Loucy (cell line): ENCODE measurements around the gene KRTAP4-11.

ENCODE experiments used
- H2AFZ ChIP-seq: fragments of 200-600 bp; sonication (generic); 2 replicates; pipeline ENCODE4 v1.6.0; 2016; ENCODE audit warnings: antibody characterized with exemption, mild to moderate bottlenecking, low read length, moderate library complexity
- H3F3A ChIP-seq: fragments of 200-600 bp; 2 replicates; pipeline ENCODE4 v1.6.0; 2016; ENCODE audit warnings: antibody characterized with exemption, low read depth, mild to moderate bottlenecking
- H3K27me3 ChIP-seq: fragments of 200-600 bp; sonication (generic); 2 replicates; pipeline ENCODE4 v1.6.1; 2014; ENCODE audit warnings: low read length, mild to moderate bottlenecking; ENCODE audit not compliant: insufficient read depth, poor library complexity, severe bottlenecking
- H3K36me3 ChIP-seq: fragments of 200-600 bp; sonication (generic); 2 replicates; pipeline ENCODE4 v1.6.1; 2016; ENCODE audit warnings: low read length; ENCODE audit not compliant: insufficient read depth
- H3K4me1 ChIP-seq: fragments of 200-600 bp; sonication (generic); 2 replicates; pipeline ENCODE4 v1.5.1; 2014; ENCODE audit warnings: low read length, mild to moderate bottlenecking; ENCODE audit not compliant: insufficient read depth, poor library complexity, severe bottlenecking
- H3K4me2 ChIP-seq: fragments of 200-600 bp; sonication (generic); 2 replicates; pipeline ENCODE4 v1.6.0; 2014; ENCODE audit warnings: antibody characterized with exemption, low read length, low read depth, mild to moderate bottlenecking; ENCODE audit not compliant: poor library complexity, severe bottlenecking
- H3K4me3 ChIP-seq: fragments of 200-600 bp; sonication (generic); 2 replicates; pipeline ENCODE4 v1.5.1; 2014; ENCODE audit warnings: low read length, mild to moderate bottlenecking, mixed read lengths; ENCODE audit not compliant: poor library complexity, severe bottlenecking
- H3K79me2 ChIP-seq: fragments of 200-600 bp; sonication (generic); 2 replicates; pipeline ENCODE4 v1.6.1; 2014; ENCODE audit warnings: low read length; ENCODE audit not compliant: insufficient read depth
- H3K9ac ChIP-seq: fragments of 200-600 bp; sonication (generic); 2 replicates; pipeline ENCODE4 v1.6.0; 2014; ENCODE audit warnings: mild to moderate bottlenecking, low read depth, low read length, moderate library complexity; ENCODE audit not compliant: poor library complexity, severe bottlenecking
- H3K9me2 ChIP-seq: fragments of 200-600 bp; sonication (generic); replicated peaks from 2 replicates; pipeline ENCODE4 v1.6.1; 2016; ENCODE audit warnings: low read depth, low read length, mixed read lengths
- H3K9me3 ChIP-seq: fragments of 200-600 bp; sonication (generic); 2 replicates; pipeline ENCODE4 v1.6.1; 2014; ENCODE audit warnings: mild to moderate bottlenecking, antibody characterized with exemption, low read length, low read depth; ENCODE audit not compliant: insufficient read depth
- H4K20me1 ChIP-seq: fragments of 200-600 bp; sonication (generic); 2 replicates; pipeline ENCODE4 v1.6.0; 2014; ENCODE audit warnings: antibody characterized with exemption, low read length, mild to moderate bottlenecking; ENCODE audit not compliant: insufficient read depth, poor library complexity, severe bottlenecking
- EZH2phosphoT487 ChIP-seq: fragments of 200-600 bp; IDR thresholded peaks from 2 replicates; pipeline ENCODE4 v1.6.1; 2018; ENCODE audit warnings: antibody characterized with exemption, mild to moderate bottlenecking, moderate library complexity, borderline replicate concordance
- TF ChIP-seq, protein P1 (sequence below): fragments of 200-600 bp; sonication (generic); conservative IDR thresholded peaks from 2 replicates; pipeline ENCODE4 v1.5.1; 2014; ENCODE audit warnings: mild to moderate bottlenecking, antibody characterized with exemption, low read length

KRTAP4-11 gene

DNA sequence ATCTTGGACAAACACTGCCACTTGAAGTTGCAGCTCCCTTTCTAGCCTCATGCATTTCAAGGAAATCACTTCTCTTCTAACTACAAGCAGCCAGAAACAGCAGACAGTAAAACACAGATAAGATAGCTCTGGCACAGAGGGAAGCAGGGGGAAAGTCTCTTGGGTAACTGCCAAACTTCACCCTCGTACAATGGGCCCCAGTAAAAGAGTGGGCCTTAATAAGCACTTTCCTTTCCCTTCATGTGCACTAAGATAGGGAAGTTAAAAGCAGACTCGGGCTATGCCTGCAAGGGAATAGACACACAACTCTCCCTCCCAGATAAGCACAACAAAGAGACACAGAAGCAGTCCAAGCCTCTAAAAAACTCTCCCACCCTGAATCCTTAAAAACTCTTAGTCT, 35.7 kb upstream of the KRTAP4-11 start:
- H3K79me2 ChIP-seq, result no peaks in the 10 kb centered on the region
- no peak overlapping the region for H3K9ac ChIP-seq
- no peak overlapping the region for H3K4me2 ChIP-seq
- no peak overlapping the region for H3K4me3 ChIP-seq
- H3K4me1 ChIP-seq, result no peaks in the 10 kb centered on the region
- no peak overlapping the region for H2AFZ ChIP-seq
- no peaks in the 10 kb centered on the region for H3K9me2 ChIP-seq
- H3K36me3 ChIP-seq, result no peaks in the 10 kb centered on the region
- no peaks in the 10 kb centered on the region for H4K20me1 ChIP-seq
- H3K27me3 ChIP-seq, result no peaks in the 10 kb centered on the region
- no peaks in the 10 kb centered on the region for H3F3A ChIP-seq
- no peaks in the 10 kb centered on the region for H3K9me3 ChIP-seq
- no peak for TF ChIP-seq EZH2phosphoT487
- TF ChIP-seq, protein P1, sequence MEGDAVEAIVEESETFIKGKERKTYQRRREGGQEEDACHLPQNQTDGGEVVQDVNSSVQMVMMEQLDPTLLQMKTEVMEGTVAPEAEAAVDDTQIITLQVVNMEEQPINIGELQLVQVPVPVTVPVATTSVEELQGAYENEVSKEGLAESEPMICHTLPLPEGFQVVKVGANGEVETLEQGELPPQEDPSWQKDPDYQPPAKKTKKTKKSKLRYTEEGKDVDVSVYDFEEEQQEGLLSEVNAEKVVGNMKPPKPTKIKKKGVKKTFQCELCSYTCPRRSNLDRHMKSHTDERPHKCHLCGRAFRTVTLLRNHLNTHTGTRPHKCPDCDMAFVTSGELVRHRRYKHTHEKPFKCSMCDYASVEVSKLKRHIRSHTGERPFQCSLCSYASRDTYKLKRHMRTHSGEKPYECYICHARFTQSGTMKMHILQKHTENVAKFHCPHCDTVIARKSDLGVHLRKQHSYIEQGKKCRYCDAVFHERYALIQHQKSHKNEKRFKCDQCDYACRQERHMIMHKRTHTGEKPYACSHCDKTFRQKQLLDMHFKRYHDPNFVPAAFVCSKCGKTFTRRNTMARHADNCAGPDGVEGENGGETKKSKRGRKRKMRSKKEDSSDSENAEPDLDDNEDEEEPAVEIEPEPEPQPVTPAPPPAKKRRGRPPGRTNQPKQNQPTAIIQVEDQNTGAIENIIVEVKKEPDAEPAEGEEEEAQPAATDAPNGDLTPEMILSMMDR, result no peak

DNA sequence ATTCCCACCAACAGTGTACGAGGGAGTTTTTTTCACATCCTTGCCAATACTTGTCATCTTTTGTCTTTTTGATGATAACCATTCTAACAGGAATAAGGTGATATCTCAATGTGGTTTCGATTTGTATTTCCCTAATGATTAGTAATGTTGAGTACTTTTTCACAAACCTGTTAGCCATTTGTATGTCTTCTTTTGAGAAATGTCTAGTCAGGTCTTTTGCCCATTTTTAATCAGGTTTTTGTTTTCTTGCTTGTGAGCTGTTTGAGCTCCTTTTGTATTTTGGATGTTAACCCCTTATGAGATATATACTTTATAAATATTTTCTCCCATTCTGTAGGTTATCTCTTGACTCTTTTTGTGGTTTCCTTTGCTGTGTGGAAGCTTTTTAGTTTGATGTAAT, 33.4 kb upstream of the KRTAP4-11 start:
- Histone ChIP-seq H3K4me2 (no peak overlapping the region), H2AFZ (no peak overlapping the region), H4K20me1 (no peaks in the 10 kb centered on the region)

DNA sequence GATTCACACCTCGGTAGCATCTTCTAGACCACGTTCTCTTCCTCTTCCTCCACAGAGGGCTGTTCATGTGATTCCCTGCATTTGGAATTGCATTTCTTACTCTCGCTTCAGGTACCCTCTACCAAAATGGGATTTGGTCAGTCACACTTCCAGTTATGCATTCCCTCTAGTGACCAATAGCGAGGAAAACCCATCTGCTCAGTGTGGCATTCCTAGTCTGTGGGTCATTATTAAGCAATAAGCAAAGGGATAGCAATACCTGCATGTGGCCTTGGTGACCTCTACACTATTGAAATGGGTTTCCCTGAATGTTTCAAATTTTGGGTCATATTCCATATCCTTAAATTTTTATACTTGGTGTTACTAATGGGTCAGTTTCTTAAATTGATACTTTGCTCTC, 31.9 kb upstream of the KRTAP4-11 start:
- Histone ChIP-seq H3F3A (no peaks in the 10 kb centered on the region), H3K4me1 (peaks cover 4% of the 10 kb centered on the region), H3K36me3 (no peaks in the 10 kb centered on the region), H3K4me2 (no peak overlapping the region), H3K9me3 (no peaks in the 10 kb centered on the region), H3K27me3 (no peaks in the 10 kb centered on the region), H2AFZ (no peak overlapping the region), H3K9me2 (no peaks in the 10 kb centered on the region), H3K9ac (no peak overlapping the region), H3K79me2 (no peaks in the 10 kb centered on the region), H4K20me1 (no peaks in the 10 kb centered on the region), H3K4me3 (no peak overlapping the region)
- TF ChIP-seq, protein P1, result no peak
- TF ChIP-seq EZH2phosphoT487, result no peak

More for the DNA sequence above, 33.4 kb upstream of the KRTAP4-11 start:
- Histone ChIP-seq H3F3A (no peaks in the 10 kb centered on the region), H3K9me2 (no peaks in the 10 kb centered on the region), H3K4me1 (peaks cover 4% of the 10 kb centered on the region), H3K79me2 (no peaks in the 10 kb centered on the region), H3K36me3 (no peaks in the 10 kb centered on the region), H3K9ac (no peak overlapping the region), H3K27me3 (no peaks in the 10 kb centered on the region), H3K4me3 (no peak overlapping the region), H3K9me3 (no peaks in the 10 kb centered on the region)
- no peak for TF ChIP-seq EZH2phosphoT487
- TF ChIP-seq, protein P1, result no peak
